PFSK-1 (cell line): ENCODE measurements around the gene MCOLN1.
A peak's percentile ranks its signal among the peaks of the same experiment; 100 is the strongest.

Experiments
- FOXP2 ChIP-seq: optimal IDR thresholded peaks from 2 replicates; pipeline ENCODE3; 2011; ENCODE audit warnings: borderline replicate concordance, control low read depth, inconsistent platforms; ENCODE audit not compliant: insufficient read depth; ENCODE audit errors: extremely low read length, extremely low read depth
- POLR2AphosphoS5 ChIP-seq: IDR thresholded peaks from 2 replicates; pipeline ENCODE4 v1.6.1; 2012; ENCODE audit warnings: low read depth, mild to moderate bottlenecking, control low read depth, low read length, moderate library complexity
- SIN3A ChIP-seq: IDR thresholded peaks from 2 replicates; pipeline ENCODE4 v1.6.1; 2012; ENCODE audit warnings: mild to moderate bottlenecking, low read length, moderate library complexity, borderline replicate concordance; ENCODE audit not compliant: insufficient read depth
- TAF1 ChIP-seq: IDR thresholded peaks from 2 replicates; pipeline ENCODE4 v1.6.1; 2012; ENCODE audit warnings: low read length, control low read depth, borderline replicate concordance; ENCODE audit not compliant: insufficient read depth
- TF ChIP-seq, protein P1 (sequence below), 2 experiments: IDR thresholded peaks; 2 replicates each; pipeline versions ENCODE4 v1.6.1 to v1.8.0; 2011 to 2012; ENCODE audit warnings: low read depth in 2 of 2, low read length in 2 of 2, control low read depth in 1 of 2, inconsistent platforms in 1 of 2, mild to moderate bottlenecking in 1 of 2, moderate library complexity in 1 of 2; ENCODE audit not compliant: insufficient read depth in 1 of 2

MCOLN1 gene

DNA sequence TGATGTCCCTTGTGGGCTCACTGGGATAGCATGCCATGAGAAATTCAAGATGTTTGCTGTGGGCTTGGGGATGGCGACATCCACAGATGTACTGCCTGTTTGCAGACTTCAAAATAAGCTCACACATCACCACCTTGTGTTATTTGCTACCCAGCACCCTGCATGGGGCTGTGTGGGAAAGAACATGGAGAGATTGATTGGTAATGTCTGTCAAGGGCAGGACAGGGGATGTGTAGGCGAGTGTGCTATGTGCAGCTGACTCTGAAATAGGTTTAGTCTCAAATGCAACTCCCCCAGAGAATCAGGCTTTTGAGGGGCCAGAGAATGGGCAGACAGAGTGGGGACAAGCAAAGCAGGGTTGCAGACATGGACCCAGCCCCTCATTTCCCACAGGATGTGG, 37.8 kb downstream of the MCOLN1 start:
- TF ChIP-seq TAF1, result no peak
- no peak for TF ChIP-seq POLR2AphosphoS5
- TF ChIP-seq SIN3A, result no peak
- no peak for TF ChIP-seq FOXP2
- TF ChIP-seq, protein P1, sequence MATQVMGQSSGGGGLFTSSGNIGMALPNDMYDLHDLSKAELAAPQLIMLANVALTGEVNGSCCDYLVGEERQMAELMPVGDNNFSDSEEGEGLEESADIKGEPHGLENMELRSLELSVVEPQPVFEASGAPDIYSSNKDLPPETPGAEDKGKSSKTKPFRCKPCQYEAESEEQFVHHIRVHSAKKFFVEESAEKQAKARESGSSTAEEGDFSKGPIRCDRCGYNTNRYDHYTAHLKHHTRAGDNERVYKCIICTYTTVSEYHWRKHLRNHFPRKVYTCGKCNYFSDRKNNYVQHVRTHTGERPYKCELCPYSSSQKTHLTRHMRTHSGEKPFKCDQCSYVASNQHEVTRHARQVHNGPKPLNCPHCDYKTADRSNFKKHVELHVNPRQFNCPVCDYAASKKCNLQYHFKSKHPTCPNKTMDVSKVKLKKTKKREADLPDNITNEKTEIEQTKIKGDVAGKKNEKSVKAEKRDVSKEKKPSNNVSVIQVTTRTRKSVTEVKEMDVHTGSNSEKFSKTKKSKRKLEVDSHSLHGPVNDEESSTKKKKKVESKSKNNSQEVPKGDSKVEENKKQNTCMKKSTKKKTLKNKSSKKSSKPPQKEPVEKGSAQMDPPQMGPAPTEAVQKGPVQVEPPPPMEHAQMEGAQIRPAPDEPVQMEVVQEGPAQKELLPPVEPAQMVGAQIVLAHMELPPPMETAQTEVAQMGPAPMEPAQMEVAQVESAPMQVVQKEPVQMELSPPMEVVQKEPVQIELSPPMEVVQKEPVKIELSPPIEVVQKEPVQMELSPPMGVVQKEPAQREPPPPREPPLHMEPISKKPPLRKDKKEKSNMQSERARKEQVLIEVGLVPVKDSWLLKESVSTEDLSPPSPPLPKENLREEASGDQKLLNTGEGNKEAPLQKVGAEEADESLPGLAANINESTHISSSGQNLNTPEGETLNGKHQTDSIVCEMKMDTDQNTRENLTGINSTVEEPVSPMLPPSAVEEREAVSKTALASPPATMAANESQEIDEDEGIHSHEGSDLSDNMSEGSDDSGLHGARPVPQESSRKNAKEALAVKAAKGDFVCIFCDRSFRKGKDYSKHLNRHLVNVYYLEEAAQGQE (IDR thresholded peaks at IDR 0.05; ENCODE audit: insufficient read depth in 1 of 2, low read depth in 2 of 2, low read length in 2 of 2), result no peak

DNA sequence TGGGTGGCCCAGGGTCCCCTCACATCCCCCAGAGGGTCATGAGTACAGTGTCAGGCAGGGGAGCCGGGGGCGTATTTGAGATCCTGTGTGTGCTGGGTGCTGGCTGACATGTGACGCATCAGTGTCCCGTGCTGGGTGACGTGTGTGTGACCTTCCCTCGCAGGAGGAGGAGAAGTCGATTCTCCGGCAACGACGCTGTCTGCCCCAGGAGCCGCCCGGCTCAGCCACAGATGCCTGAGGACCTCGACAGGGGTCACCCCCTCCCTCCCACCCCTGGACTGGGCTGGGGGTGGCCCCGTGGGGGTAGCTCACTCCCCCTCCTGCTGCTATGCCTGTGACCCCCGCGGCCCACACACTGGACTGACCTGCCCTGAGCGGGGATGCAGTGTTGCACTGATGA, 38.9 kb downstream of the MCOLN1 start:
- TF ChIP-seq, protein P1 (IDR thresholded peaks at IDR 0.05; ENCODE audit: insufficient read depth in 1 of 2, low read depth in 2 of 2, low read length in 2 of 2), result no peak
- TF ChIP-seq SIN3A (no peak), TAF1 (no peak), FOXP2 (no peak), POLR2AphosphoS5 (no peak)

DNA sequence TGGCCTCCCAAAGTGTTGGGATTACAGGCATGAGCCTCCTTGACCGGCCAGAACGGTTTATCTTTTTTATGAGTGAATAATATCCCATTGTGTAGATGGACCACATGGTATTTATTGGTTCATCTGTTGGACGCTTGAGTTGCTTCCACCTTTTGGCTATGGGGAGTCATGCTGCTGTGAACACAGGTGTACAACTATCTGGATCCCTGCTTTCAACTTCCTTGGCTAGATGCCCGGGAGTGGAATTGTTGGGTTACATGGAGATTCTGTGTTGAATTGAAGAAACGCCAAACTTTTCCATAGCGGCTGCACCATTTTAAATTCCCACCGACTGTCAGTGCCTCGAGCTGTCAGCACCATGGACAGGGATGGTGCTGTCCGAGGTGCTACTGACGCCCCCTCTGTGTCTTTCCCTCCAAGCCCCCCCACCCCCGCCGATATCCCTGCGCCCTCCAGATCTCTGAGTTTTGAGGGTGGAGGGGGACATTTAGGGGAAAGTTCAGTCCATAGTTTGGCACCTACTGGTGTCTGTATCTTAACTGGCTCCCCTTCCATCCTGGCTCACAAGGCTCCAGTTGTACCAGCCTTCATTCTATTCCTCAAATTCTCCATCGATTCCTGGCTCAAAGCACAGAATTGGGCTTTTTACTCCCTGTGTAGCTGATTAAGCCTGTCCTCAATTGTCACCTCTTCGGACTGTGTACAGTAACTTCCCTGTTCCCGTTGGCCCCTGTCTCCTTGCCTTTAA, 40.4 kb downstream of the MCOLN1 start:
- TF ChIP-seq FOXP2 (peak; percentile 12), POLR2AphosphoS5 (no peak), SIN3A (peak; percentile 98; the same call in 1 of the 2 replicates), TAF1 (no peak)
- TF ChIP-seq, protein P1 (IDR thresholded peaks at IDR 0.05; ENCODE audit: insufficient read depth in 1 of 2, low read depth in 2 of 2, low read length in 2 of 2), result peak; percentile 98 to 100

DNA sequence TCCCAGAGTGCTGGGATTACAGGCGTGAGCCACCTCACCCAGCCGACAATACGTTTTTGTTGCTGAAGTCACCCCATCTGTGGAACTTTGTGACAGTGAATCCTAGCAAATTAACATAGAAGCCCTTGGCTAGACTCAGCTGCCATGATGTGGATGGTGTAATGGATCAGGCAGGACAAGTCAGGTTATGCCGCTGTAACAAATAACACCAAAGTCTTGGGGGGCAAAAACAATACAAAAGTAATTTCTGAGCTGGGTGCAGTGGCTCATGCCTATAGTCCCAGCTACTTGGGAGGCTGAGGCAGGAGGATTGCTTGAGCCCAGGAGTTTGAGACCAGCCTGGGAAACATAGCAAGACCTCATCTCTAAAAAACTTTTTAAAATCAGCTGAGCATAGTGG, 42.4 kb downstream of the MCOLN1 start:
- TF ChIP-seq FOXP2, result no peak
- no peak for TF ChIP-seq POLR2AphosphoS5
- no peak for TF ChIP-seq SIN3A
- TF ChIP-seq, protein P1 (IDR thresholded peaks at IDR 0.05; ENCODE audit: insufficient read depth in 1 of 2, low read depth in 2 of 2, low read length in 2 of 2), result no peak
- TF ChIP-seq TAF1, result no peak
